Neural progenitor cell (in vitro differentiated cells): ENCODE data around the gene PDHB. TPM values are rescaled to one million over a fixed set of nuclear protein-coding genes. Genes with fewer than 3 reads are reported as not detected.

Experiments
- DNase-seq: peaks from one replicate; pipeline ENCODE4 v3.0.0-alpha.2; 2016; ENCODE audit warnings: low spot score
- H2AFZ ChIP-seq: fragments of 200-600 bp; sonication (generic); replicated peaks from 2 replicates; pipeline ENCODE4 v1.6.1; 2016; ENCODE audit warnings: antibody characterized with exemption
- H3F3A ChIP-seq: fragments of 200-600 bp; sonication (generic); 2 replicates; pipeline ENCODE4 v1.6.1; 2016; ENCODE audit warnings: antibody characterized with exemption, low read depth
- H3K27ac ChIP-seq: fragments of 200-600 bp; sonication (generic); 2 replicates; pipeline ENCODE4 v1.5.1; 2016; ENCODE audit warnings: mild to moderate bottlenecking
- H3K27me3 ChIP-seq: fragments of 200-600 bp; sonication (generic); 2 replicates; pipeline ENCODE4 v1.6.1; 2016; ENCODE audit warnings: mild to moderate bottlenecking, moderate library complexity
- H3K36me3 ChIP-seq: fragments of 200-600 bp; sonication (generic); 2 replicates; pipeline ENCODE4 v1.5.1; 2016
- H3K4me1 ChIP-seq: fragments of 200-600 bp; sonication (generic); 2 replicates; pipeline ENCODE4 v1.6.1; 2016; ENCODE audit warnings: mixed run types
- H3K4me2 ChIP-seq: fragments of 200-600 bp; sonication (generic); 2 replicates; pipeline ENCODE4 v1.6.1; 2016
- H3K4me3 ChIP-seq: fragments of 200-600 bp; sonication (generic); 2 replicates; pipeline ENCODE4 v1.5.1; 2016
- H3K79me2 ChIP-seq: fragments of 200-600 bp; sonication (generic); 2 replicates; pipeline ENCODE4 v1.6.1; 2016; ENCODE audit warnings: low read depth
- H3K9ac ChIP-seq: fragments of 200-600 bp; sonication (generic); 2 replicates; pipeline ENCODE4 v1.6.1; 2016
- H3K9me3 ChIP-seq: fragments of 200-600 bp; sonication (generic); 2 replicates; pipeline ENCODE4 v1.5.1; 2016; ENCODE audit warnings: low read depth
- H4K20me1 ChIP-seq: fragments of 200-600 bp; sonication (generic); 2 replicates; pipeline ENCODE4 v1.6.1; 2016; ENCODE audit warnings: low read depth
- H3K27ac Mint-ChIP-seq: 3 replicates; pipeline ENCODE4 v1.8.0; 2021; ENCODE audit warnings: mixed read lengths
- H3K27me3 Mint-ChIP-seq: 2 replicates; pipeline ENCODE4 v1.8.0; 2022; ENCODE audit warnings: low read depth, mild to moderate bottlenecking, inconsistent platforms, moderate library complexity, mixed read lengths; ENCODE audit not compliant: insufficient read depth
- H3K36me3 Mint-ChIP-seq: 3 replicates; pipeline ENCODE4 v1.8.0; 2021; ENCODE audit warnings: mixed read lengths
- H3K4me1 Mint-ChIP-seq: 3 replicates; pipeline ENCODE4 v1.8.0; 2021; ENCODE audit warnings: mixed read lengths
- H3K4me3 Mint-ChIP-seq: 3 replicates; pipeline ENCODE4 v1.8.0; 2021; ENCODE audit warnings: mild to moderate bottlenecking, moderate library complexity, mixed read lengths
- H3K9me3 Mint-ChIP-seq: 3 replicates; pipeline ENCODE4 v1.8.0; 2020; ENCODE audit warnings: mixed read lengths
- CTCF ChIP-seq: fragments of 200-600 bp; sonication (generic); IDR thresholded peaks from 2 replicates; pipeline ENCODE4 v1.5.1; 2017; ENCODE audit warnings: antibody characterized with exemption, mild to moderate bottlenecking
- EZH2 ChIP-seq: fragments of 200-600 bp; sonication (generic); IDR thresholded peaks from 2 replicates; pipeline ENCODE4 v1.6.1; 2017; ENCODE audit warnings: antibody characterized with exemption, mild to moderate bottlenecking, moderate library complexity
- EZH2phosphoT487 ChIP-seq: fragments of 200-600 bp; sonication (generic); IDR thresholded peaks from 2 replicates; pipeline ENCODE4 v1.6.1; 2017; ENCODE audit warnings: antibody characterized with exemption
- total RNA-seq: library from RNA; depleted of rRNA; stranded (reverse); fragments of >200 nt; gene quantifications from 2 replicates; pipeline ENCODE4 v1.2.3, GENCODE V29; 2015; ENCODE audit warnings: low replicate concordance

The PDHB gene
- total RNA-seq, 1 donor from 2014 or later = 155 TPM

DNA sequence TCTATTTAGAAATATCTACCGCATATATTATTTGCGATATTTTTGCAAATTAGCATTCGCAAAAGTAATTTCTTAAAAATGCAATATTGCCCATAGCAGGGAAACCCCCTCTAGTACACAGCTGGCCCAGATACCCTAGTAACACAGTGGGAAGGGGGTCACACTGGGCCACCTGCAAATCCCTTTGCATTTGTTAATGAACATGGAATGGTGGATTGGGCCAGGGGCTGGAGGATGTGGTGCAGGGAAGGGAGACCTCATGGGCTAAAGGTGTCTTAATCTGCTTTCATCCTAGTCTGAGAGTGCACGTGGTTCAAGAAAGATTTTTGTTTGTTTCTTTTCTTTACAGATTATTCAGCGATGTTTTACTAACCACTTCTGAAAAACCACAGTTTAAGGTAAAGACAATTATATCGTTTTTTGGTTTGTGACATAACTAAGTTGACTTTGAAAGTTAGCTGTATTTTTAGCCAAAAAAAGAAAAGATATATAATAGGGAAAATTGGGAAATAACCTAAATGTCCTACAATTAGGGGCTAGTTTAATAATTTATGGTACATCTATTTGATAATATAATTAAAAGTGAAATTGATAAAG is 30.0 kb downstream of the PDHB start:
- Histone ChIP-seq H4K20me1 (no peaks in the 10 kb centered on the region), H3K4me2 (no peak overlapping the region), H3K36me3 (no peaks in the 10 kb centered on the region), H3K4me3 (no peak overlapping the region), H3K9me3 (no peaks in the 10 kb centered on the region), H3K27me3 (no peaks in the 10 kb centered on the region), H3K27ac (no peak overlapping the region), H2AFZ (no peak overlapping the region), H3K9ac (no peak overlapping the region), H3F3A (no peaks in the 10 kb centered on the region), H3K4me1 (no peaks in the 10 kb centered on the region), H3K79me2 (no peaks in the 10 kb centered on the region)
- peaks cover 2% of the 10 kb centered on the region for H3K27me3 Mint-ChIP-seq
- H3K27ac Mint-ChIP-seq = no peak overlapping the region
- no peak for DNase-seq
- no peak overlapping the region for H3K4me3 Mint-ChIP-seq
- no peaks in the 10 kb centered on the region for H3K9me3 Mint-ChIP-seq
- peaks cover 10% of the 10 kb centered on the region for H3K4me1 Mint-ChIP-seq
- TF ChIP-seq CTCF (no peak), EZH2 (no peak), EZH2phosphoT487 (no peak)
- peaks cover 10% of the 10 kb centered on the region for H3K36me3 Mint-ChIP-seq

- Histone ChIP-seq H3K36me3 (no peaks in the 10 kb centered on the region), H3F3A (no peaks in the 10 kb centered on the region), H3K9me3 (no peaks in the 10 kb centered on the region), H3K4me2 (no peak overlapping the region), H3K79me2 (no peaks in the 10 kb centered on the region), H3K27ac (no peak overlapping the region), H3K4me1 (no peaks in the 10 kb centered on the region), H3K27me3 (no peaks in the 10 kb centered on the region), H3K4me3 (no peak overlapping the region), H2AFZ (no peak overlapping the region), H3K9ac (no peak overlapping the region), H4K20me1 (no peaks in the 10 kb centered on the region)
- Mint-ChIP-seq H3K27ac (no peak overlapping the region), H3K36me3 (peaks cover 2% of the 10 kb centered on the region), H3K4me1 (peaks cover 4% of the 10 kb centered on the region), H3K9me3 (no peaks in the 10 kb centered on the region), H3K4me3 (no peak overlapping the region), H3K27me3 (peaks cover 2% of the 10 kb centered on the region)
- TF ChIP-seq CTCF (no peak), EZH2phosphoT487 (no peak), EZH2 (no peak)
- DNase-seq = no peak
Observed at GRCh38 chr3:58398669-58399333, 34.8 kb downstream of the PDHB start.

GRCh38 chr3:58394339-58394738 is 39.3 kb downstream of the PDHB start:
- Histone ChIP-seq H3K4me1 (peaks cover 2% of the 10 kb centered on the region), H3K27me3 (no peaks in the 10 kb centered on the region), H3K27ac (no peak overlapping the region), H3K4me2 (no peak overlapping the region), H3K9me3 (no peaks in the 10 kb centered on the region), H2AFZ (no peak overlapping the region), H3K4me3 (no peak overlapping the region), H4K20me1 (no peaks in the 10 kb centered on the region), H3K9ac (no peak overlapping the region), H3F3A (no peaks in the 10 kb centered on the region), H3K79me2 (no peaks in the 10 kb centered on the region), H3K36me3 (no peaks in the 10 kb centered on the region)
- no peaks in the 10 kb centered on the region for H3K9me3 Mint-ChIP-seq
- no peak overlapping the region for H3K4me3 Mint-ChIP-seq
- no peaks in the 10 kb centered on the region for H3K4me1 Mint-ChIP-seq
- H3K27me3 Mint-ChIP-seq = no peaks in the 10 kb centered on the region
- H3K27ac Mint-ChIP-seq = no peak overlapping the region
- TF ChIP-seq CTCF (no peak), EZH2phosphoT487 (no peak), EZH2 (no peak)
- no peaks in the 10 kb centered on the region for H3K36me3 Mint-ChIP-seq
- DNase-seq = no peak
